Stimulated activated CD8-positive, alpha-beta memory T cell treated with anti-CD3 and anti-CD28 coated beads, Interleukin-4, amount 100 ng/mL, for 48 hours (primary cell): ENCODE data around the gene OR52D1.

ENCODE experiments used
- DNase-seq: peaks from one replicate; pipeline ENCODE4 v3.0.0-alpha.2; 2020

OR52D1 gene

GRCh38 chr11:5488385-5488784, at the start of gene OR52D1:
TSS of gene OR52D1 (plus strand) at chr11:5488685. CDS start at chr11:5488707, 22 bp downstream.
- DNase-seq, result no peak

- DNase-seq, result no peak
These were observed 47.1 kb upstream of the OR52D1 start, which contains the start of gene OR51I1 for GRCh38 chr11:5441414-5441813. TSS of gene OR51I1 (minus strand) at chr11:5441514. CDS start at chr11:5441514, 0 bp downstream.

DNA sequence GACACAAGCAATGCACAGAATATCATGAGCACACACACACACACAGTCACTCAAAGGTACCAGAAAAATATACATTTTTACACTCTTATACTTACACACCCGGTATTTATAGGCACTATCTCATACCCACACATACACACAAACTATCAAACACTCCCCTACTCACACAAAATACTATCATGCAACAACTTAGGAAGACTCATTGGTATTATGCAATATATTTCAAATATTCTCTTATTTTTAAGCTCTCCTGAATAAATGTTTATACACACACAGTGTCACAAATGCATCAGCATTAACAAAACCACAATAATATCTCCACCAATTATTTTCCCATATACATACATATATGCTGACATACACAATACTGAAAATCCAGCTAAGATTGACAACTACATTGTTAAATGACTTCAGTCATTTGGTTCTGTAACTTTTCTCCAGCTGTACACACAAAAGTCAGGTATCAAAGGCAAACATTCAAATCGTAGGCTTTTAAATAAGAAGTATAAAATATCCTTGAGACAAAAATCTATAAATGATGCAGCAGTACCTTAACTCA, 44.6 kb upstream of the OR52D1 start:
- DNase-seq, result no peak

- DNase-seq, result no peak
These were observed 39.5 kb upstream of the OR52D1 start, which contains the start of gene OR51I2 for GRCh38 chr11:5449023-5449422. TSS of gene OR51I2 (plus strand) at chr11:5449323. CDS start at chr11:5453489, 4,166 bp downstream.

DNA sequence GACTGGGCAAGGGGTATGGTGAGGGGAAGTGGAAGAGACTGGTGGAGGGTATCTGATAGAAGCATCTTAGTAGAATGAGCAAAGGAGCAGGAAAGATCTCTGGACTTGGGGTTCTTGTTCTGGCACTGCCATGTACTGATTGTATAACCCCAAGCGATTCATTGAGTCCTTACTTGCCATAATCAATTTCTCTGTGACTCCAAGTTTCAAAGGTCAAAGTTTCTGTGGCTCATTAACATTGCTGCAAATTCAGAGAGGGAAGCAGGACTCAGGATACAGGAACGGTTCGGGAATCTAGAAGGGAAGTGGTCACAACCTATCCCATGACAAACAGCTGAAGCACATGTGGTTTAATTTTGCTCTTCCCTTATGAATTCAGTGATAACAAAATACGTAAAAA, 39.1 kb upstream of the OR52D1 start:
- no peak for DNase-seq

DNA sequence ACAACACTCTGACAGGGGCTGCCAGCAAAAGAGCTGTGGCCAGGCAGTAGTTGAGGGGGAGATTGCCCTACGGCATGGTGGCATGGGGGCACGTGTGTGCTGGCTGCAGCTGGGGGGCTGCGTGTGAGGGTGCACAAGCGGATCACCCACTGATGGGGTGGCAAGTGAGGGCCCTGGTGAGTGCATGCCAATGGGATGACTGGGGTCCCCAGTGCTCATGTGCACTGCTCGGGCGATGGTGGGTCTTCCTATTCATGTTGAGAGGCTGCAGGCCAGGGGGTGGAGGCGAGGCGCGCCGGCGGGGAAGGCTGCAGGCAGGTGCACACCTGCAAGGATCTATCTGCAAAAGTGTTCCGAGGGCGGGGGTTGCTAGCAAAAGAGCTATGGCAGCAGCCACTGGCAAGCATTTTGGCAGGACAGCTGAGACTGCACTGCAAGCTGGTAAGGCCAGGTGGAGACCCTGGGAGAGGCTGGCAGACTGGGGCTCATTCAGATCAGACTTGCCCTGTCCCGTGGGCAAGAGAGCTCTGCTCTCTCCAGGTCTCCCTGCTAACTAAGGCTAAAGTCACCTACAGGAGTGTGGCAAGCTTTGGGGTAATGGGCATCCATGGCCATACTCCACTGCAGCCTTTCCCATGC, 27.4 kb upstream of the OR52D1 start:
- DNase-seq, result no peak

GRCh38 chr11:5467527-5467926, 21.0 kb upstream of the OR52D1 start:
- no peak for DNase-seq

- DNase-seq, result no peak
These were observed 14.6 kb upstream of the OR52D1 start for GRCh38 chr11:5473921-5474320.

DNA sequence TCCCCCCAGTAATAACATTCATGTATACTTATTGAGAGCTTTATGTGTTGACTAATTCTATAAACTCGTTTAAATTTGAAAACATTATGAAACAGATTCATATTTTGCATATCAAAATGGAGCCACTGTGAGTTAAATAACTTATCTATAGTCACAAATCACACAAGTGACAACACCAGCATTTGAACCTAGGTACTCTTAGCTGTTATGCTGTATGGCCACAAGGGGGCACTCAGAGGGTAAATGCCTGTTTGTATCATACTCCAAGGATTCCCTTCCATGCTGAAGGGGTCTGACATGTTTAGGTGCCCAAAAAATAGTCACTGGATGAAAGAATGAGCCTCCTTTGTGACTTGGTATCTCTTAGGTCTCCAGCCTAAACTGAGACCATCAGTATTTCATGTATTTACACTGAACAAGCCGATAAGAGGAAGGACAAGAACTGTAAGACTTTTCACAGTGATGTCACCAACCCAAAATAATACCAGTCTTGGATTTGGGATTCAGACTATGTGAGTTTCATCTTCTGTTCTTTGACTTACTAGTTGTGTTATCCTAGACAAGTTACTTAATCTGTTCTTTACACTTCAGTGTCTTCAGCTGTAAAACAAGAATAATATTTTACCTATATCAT, 12.2 kb upstream of the OR52D1 start:
- peak; percentile 45 for DNase-seq

DNA sequence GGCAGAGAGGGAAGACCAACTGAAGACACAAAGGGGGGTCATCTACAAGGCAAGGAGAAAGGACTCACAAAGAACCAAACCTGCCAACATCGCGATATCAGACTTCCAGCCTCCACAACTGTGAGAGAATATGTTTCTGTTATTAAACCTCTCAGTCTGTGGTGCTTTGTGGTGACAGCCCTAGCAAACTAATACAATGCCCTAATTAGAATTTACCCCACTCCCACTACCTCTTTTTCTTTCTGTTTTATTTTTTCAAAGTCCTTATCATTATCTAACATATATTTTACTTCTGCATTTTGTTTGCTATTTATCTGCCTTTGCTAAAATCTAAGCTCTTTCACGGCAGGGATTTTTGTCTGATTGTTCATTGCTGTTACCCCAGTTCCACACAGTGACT, 2.5 kb upstream of the OR52D1 start:
- no peak for DNase-seq

DNA sequence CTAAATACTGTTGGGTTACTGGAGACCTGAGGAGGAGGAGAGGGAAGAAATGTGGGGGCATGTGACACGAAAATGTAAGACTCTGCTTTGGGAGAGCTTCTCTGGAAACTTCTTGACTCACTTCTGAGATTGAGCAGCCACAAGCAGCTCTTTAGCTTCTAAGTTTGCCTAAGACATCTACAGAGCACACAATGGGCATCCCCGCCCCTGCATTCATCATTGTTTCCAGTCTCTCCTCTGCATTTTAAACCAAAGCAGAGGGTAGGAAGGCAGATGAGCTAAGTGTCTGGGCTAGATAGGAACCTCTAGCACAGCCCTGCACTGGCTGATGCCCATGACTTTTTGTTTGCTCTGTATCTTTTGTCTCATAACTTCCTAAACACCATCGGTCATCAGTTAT, 2.1 kb upstream of the OR52D1 start:
- peak; percentile 30 for DNase-seq

- DNase-seq, result no peak
These were observed 414 bp downstream of the OR52D1 start for GRCh38 chr11:5488798-5489399.

- no peak for DNase-seq
These were observed 1.3 kb downstream of the OR52D1 start for GRCh38 chr11:5489576-5490357.

GRCh38 chr11:5499671-5500070, 11.2 kb downstream of the OR52D1 start:
- DNase-seq, result no peak

GRCh38 chr11:5500393-5500801, 11.9 kb downstream of the OR52D1 start:
- DNase-seq, result no peak

DNA sequence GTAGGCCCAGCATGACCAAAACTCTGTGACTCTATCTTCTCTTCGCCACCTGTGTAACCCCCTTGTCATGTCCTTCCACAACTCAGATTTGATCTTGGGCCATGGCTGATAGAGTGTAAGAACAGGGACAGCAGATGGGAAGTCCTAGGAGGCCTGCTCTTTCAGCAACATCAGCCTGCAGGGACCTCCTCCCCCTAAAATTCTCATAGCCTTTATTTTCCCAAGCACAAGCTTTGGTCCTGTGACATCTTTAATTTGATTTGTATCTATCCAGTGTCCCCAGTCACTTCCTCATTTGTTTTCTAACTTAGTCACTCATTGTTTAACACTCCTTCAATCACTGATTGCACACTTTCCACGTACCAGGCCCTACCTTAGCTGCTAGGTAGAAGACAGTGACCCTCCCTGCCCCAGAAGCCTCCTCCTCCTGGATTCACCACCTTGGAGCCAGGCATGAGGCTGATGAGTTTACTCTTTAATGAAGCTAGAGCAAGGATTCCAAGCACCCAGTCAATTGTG, 16.0 kb downstream of the OR52D1 start:
- no peak for DNase-seq

GRCh38 chr11:5505363-5506048, 17.0 kb downstream of the OR52D1 start:
- no peak for DNase-seq

- no peak for DNase-seq
These were observed 18.9 kb downstream of the OR52D1 start for GRCh38 chr11:5507177-5507932.

DNA sequence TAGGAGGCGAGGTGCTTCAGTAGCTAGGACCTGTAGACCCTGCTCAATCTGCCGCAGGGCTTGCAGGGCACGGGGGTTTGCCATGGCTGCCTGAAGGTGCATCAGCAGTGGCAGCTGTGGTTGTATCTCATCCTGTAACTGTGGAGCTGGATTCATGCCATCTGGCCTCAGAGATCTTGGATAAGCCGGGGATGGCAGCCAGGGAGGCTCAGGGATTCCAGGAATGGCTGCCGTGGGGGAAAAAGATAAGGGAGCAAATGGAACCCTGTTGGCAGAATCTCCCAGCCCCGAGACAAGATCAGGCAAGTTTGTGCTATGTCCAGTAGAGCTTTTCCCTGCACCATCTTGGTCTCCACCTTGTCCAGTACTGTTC, 19.4 kb downstream of the OR52D1 start:
- no peak for DNase-seq

- no peak for DNase-seq
These were observed 20.1 kb downstream of the OR52D1 start for GRCh38 chr11:5508605-5509004.

GRCh38 chr11:5509803-5510202, 21.3 kb downstream of the OR52D1 start, which contains the start of gene UBQLN3:
TSS of gene UBQLN3 (minus strand) at chr11:5509957. CDS start at chr11:5509558, 399 bp downstream.
- no peak for DNase-seq
